HepG2 (cell line): ENCODE data around the gene NFE2.

Experiments used
- HHEX ChIP-seq: IDR thresholded peaks from 2 replicates; pipeline ENCODE4 v1.6.1; 2016; ENCODE audit warnings: control low read depth
- JUN ChIP-seq: sonication (generic); formaldehyde crosslinking; IDR thresholded peaks from 2 replicates; pipeline ENCODE4 v1.4.0; 2020; ENCODE audit warnings: mild to moderate bottlenecking, missing genetic modification reagents
- RAD21 ChIP-seq: fragments of 450-650 bp; formaldehyde crosslinking; IDR thresholded peaks from 2 replicates; pipeline ENCODE4 v1.5.0; 2020; ENCODE audit warnings: mild to moderate bottlenecking
- SMAD1 ChIP-seq: sonication (generic); formaldehyde crosslinking; IDR thresholded peaks from 2 replicates; pipeline ENCODE4 v1.4.0; 2020; ENCODE audit warnings: missing genetic modification reagents, low read depth, mild to moderate bottlenecking, borderline replicate concordance
- TF ChIP-seq, protein P1 (sequence below), 2 experiments: IDR thresholded peaks; 2 replicates each; pipeline ENCODE4 v1.6.1; 2011 to 2012; ENCODE audit warnings: low read length in 2 of 2, borderline replicate concordance in 1 of 2, low read depth in 1 of 2, mild to moderate bottlenecking in 1 of 2, moderate library complexity in 1 of 2

DNA sequence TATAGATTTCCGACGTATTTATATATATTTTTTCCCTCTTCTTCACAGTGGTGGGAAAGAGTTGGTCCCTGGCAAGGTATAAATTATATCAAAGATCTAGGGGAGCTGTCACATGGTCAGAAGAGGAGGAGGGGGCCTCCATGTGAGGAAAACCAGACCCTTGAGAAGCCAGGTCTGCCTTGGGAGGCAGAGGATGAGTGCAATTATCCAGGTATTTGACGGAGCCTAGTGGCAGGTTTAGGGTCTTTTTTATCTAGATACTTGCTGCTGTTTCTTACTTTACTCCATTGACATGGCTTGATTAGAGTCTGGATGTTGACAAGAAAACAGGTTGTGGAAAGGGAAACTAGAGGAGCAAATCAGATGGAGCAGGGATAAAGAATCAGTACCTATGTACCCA is 29.6 kb upstream of the NFE2 start:
- no peak for TF ChIP-seq SMAD1
- TF ChIP-seq, protein P1, sequence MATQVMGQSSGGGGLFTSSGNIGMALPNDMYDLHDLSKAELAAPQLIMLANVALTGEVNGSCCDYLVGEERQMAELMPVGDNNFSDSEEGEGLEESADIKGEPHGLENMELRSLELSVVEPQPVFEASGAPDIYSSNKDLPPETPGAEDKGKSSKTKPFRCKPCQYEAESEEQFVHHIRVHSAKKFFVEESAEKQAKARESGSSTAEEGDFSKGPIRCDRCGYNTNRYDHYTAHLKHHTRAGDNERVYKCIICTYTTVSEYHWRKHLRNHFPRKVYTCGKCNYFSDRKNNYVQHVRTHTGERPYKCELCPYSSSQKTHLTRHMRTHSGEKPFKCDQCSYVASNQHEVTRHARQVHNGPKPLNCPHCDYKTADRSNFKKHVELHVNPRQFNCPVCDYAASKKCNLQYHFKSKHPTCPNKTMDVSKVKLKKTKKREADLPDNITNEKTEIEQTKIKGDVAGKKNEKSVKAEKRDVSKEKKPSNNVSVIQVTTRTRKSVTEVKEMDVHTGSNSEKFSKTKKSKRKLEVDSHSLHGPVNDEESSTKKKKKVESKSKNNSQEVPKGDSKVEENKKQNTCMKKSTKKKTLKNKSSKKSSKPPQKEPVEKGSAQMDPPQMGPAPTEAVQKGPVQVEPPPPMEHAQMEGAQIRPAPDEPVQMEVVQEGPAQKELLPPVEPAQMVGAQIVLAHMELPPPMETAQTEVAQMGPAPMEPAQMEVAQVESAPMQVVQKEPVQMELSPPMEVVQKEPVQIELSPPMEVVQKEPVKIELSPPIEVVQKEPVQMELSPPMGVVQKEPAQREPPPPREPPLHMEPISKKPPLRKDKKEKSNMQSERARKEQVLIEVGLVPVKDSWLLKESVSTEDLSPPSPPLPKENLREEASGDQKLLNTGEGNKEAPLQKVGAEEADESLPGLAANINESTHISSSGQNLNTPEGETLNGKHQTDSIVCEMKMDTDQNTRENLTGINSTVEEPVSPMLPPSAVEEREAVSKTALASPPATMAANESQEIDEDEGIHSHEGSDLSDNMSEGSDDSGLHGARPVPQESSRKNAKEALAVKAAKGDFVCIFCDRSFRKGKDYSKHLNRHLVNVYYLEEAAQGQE (IDR thresholded peaks at IDR 0.05; ENCODE audit: borderline replicate concordance in 1 of 2, low read depth in 1 of 2, low read length in 2 of 2), result no peak
- no peak for TF ChIP-seq RAD21 (CRISPR knock-in tag)
- no peak for TF ChIP-seq JUN (CRISPR knock-in tag)
- no peak for TF ChIP-seq HHEX (CRISPR knock-in tag)
